Epithelial cell of prostate (primary cell): ENCODE results near the gene CLSTN1.

Experiments used
- DNase-seq: peaks from one replicate; pipeline ENCODE4 v3.0.0-alpha.2; 2011; ENCODE audit warnings: low read depth, low spot score
- H3K27ac ChIP-seq: fragments of 450-650 bp; 2 replicates; pipeline ENCODE4 v1.5.1; 2017; ENCODE audit warnings: mild to moderate bottlenecking

The CLSTN1 gene

DNA sequence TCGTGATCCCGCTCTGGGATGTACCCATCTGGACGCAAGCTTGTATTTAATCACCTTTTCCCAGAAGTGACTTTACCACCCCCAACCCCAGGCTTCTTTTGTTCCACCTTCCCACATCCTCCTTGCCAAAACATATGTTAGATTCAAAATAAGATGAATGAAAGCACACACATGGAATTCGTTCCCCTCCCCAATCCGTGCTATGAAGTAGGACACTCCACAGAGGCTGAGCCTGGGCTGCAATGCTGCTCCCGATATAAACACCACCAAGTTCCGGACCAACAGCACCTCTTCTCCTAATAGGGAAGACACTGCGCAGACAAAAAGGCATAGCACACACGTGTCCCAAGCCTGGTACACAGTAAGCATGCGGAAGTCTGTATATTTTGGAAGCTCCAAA, 86.1 kb downstream of the CLSTN1 start:
- no peak overlapping the region for H3K27ac ChIP-seq
- DNase-seq, result no peak

DNA sequence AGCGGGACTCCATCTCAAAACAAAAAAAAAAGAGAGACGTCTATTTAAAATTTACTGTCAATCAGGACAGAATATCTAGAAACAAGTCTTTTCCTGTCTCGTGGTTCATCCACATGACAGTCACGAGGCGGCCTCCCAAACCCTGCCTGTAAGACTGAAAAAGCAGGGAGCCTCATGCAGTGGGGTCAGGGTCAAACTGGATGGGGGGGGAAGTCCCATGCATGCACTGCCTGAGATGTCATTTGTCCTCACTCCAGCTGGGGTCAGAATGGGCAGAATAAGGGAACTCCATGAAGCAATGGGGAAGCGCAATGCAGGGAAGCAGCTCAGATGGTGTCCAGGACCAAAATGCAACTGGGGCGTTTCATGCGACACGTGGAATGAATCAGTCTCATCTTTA, 86.7 kb downstream of the CLSTN1 start:
- H3K27ac ChIP-seq, result no peak overlapping the region
- no peak for DNase-seq

GRCh38 chr1:9736241-9736640, 87.5 kb downstream of the CLSTN1 start:
- DNase-seq, result no peak
- H3K27ac ChIP-seq, result no peak overlapping the region

GRCh38 chr1:9735800-9736199, 88.0 kb downstream of the CLSTN1 start:
- DNase-seq, result no peak
- no peak overlapping the region for H3K27ac ChIP-seq

DNA sequence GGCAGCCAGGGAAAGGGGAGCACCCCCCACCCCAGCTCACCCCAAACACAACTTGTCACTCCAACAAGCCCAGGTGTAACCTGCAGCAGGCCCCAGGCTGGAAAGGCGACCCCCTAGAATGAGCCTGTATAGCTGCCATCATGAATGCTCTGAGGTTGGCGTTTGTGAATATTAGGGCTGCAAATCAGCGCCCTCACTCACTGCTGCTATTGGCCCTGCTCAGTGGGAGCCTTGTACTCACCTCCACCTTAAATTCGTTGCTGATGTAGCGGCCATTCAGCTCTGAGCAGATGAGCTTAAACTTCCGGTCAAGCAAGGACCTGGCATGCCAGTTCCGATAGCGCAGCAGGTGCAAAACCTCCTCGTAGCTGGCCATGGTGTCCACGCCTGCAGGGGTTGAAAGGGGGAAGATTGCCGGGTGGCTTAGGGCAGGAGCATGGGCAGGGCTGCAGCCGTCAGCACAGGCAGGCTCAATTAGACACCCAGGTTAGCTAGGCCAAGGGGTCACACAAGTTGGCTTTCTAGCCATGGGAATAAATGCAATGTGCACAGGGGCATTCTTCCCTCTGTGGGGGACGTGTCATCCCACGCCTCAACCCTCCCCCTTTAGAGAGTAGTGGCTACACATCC, 90.5 kb downstream of the CLSTN1 start:
- DNase-seq, result no peak
- H3K27ac ChIP-seq, result no peak overlapping the region

GRCh38 chr1:9732123-9732971, 91.4 kb downstream of the CLSTN1 start:
- no peak for DNase-seq
- no peak overlapping the region for H3K27ac ChIP-seq

DNA sequence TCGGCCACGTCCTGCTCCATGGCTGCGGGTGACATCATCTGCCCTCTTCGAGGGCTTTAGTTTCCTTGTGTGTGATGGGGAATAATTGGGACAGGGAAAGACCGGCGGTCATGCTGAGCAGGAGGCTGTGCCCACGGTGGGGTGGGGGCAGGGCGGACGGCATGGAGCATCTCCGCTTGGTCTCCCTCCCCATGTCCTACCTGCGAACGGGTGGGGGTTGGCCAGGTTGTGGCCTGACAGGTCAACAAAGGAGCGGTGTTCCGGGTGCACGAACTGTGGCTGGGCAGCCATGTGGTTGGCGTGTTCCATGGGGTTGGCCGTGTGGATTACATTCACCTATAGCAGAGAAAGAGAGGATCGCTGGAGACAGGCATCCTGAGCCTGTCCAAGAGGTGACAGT, 92.2 kb downstream of the CLSTN1 start:
- no peak for DNase-seq
- no peak overlapping the region for H3K27ac ChIP-seq

DNA sequence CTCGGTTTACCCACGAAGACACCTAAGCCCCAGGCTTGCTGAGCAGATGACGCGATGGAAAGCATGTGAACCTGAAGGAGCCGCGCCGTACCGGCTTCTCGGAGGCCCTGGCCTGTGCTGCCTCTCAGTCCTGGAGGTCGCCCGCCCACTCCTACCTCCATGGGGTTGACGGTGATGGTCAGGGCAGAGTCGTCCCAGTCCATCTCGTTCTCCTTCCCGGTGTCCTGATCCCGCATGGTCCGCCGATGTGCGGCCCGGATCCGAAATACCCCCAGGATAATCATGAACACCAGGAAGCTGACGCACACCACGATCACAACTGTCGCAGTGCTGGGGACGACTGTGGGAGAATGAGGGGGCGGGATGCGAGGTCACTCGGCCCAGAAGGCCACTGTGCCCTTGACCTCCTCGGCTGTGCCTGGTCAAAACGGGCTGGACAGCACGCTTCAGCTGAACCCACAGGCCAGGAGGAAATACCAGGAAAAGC, 92.7 kb downstream of the CLSTN1 start:
- DNase-seq, result no peak
- H3K27ac ChIP-seq, result no peak overlapping the region

- H3K27ac ChIP-seq, result no peak overlapping the region
- DNase-seq, result no peak
Observed at GRCh38 chr1:9730096-9730901, 93.5 kb downstream of the CLSTN1 start.

GRCh38 chr1:9729523-9729922, 94.2 kb downstream of the CLSTN1 start:
- DNase-seq, result no peak
- no peak overlapping the region for H3K27ac ChIP-seq

GRCh38 chr1:9728451-9729295, 95.1 kb downstream of the CLSTN1 start:
- no peak overlapping the region for H3K27ac ChIP-seq
- no peak for DNase-seq

DNA sequence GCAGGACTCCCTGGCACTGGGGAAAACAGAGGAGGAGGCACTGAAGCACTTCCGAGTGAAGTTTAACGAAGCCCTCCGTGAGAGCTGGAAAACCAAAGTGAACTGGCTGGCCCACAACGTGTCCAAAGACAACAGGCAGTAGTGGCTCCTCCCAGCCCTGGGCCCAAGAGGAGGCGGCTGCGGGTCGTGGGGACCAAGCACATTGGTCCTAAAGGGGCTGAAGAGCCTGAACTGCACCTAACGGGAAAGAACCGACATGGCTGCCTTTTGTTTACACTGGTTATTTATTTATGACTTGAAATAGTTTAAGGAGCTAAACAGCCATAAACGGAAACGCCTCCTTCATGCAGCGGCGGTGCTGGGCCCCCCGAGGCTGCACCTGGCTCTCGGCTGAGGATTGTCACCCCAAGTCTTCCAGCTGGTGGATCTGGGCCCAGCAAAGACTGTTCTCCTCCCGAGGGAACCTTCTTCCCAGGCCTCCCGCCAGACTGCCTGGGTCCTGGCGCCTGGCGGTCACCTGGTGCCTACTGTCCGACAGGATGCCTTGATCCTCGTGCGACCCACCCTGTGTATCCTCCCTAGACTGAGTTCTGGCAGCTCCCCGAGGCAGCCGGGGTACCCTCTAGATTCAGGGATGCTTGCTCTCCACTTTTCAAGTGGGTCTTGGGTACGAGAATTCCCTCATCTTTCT, 96.7 kb downstream of the CLSTN1 start:
- no peak for DNase-seq
- no peak overlapping the region for H3K27ac ChIP-seq

DNA sequence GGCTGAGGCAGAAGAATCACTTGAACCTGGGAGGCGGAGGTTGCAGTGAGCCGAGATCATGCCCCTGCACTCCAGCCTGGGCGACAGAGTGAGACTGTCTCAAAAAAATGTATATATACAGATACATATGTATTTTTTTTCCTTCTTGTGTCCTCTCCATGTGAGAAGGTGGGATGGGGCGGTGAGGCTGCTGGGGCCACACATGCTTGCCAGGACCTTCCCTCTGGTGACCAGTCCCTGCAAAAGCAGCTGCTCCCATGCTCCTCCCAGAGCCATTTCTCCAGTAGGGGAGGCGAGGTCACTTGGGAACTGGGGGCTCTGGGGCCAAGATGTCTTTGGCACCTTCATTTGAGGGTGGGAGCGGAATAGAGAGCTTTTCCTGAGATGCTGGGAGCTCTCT, 97.4 kb downstream of the CLSTN1 start:
- H3K27ac ChIP-seq, result no peak overlapping the region
- no peak for DNase-seq

DNA sequence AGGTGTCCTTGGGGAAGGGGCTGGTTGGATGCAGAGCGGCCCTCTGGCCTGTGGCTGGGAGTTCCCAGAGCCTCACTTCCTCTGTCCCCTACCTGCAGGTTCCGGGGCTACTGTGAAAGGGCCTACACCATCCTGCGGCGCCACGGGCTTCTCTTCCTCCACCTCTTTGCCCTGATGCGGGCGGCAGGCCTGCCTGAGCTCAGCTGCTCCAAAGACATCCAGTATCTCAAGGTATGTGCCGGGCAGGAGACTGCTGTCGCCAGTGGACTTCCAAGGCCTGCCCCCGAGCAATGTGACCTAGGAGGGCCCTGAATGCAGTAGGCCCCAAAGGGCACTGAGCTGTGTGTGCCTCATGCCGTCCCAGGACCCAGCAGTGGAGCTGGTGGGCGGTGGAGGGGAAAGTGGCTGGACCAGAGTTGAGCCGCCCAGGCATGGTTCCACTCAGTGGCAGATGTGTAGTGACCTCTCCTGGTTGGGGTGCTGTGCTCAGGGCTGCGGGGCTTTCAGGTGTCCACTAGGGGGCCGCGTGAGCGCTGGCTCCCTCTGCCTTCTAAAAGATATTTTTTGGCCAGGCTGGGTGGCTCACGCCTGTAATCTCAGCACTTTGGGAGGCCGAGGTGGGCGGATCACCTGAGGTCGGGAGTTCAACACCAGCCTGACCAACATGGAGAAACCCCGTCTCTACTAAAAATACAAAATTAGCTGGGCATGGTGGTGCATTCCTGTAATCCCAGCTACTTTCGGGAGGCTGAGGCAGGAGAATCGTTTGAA, 98.9 kb downstream of the CLSTN1 start:
- no peak for DNase-seq
- H3K27ac ChIP-seq, result no peak overlapping the region

DNA sequence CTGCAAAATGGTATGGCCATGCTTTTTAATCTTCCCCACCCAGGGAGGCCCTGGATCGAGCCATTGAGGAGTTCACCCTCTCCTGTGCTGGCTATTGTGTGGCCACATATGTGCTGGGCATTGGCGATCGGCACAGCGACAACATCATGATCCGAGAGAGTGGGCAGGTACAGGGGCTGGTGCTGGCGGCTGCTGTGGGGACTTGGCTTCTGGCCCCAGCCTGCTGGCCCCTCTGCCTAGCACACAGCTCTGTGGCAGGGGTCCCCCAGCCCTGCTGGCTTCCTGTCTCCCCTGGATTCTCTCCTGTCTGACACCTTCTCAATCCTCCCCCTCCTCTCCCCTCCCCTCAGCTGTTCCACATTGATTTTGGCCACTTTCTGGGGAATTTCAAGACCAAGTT, 99.8 kb downstream of the CLSTN1 start:
- no peak overlapping the region for H3K27ac ChIP-seq
- no peak for DNase-seq

GRCh38 chr1:9723068-9723805, 100.5 kb downstream of the CLSTN1 start:
- no peak overlapping the region for H3K27ac ChIP-seq
- no peak for DNase-seq

DNA sequence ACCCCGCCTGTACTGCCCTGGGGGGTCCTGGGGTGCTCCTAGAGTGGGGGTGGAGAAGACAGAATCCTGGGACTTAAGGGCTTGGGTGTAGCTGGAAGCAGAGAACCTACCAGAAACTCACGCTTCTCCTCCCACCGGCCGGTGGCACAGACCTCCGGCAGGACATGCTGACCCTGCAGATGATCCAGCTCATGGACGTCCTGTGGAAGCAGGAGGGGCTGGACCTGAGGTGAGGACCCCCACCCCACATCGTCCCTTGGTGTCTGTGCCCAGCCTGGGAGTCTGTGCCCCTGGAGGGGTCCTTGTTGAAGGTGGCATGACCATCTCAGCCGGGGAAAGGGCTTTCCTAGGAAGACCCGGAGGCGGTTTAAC, 101.4 kb downstream of the CLSTN1 start:
- no peak for DNase-seq
- H3K27ac ChIP-seq, result no peak overlapping the region
